ENCODE results near the gene DMD. TPM values are rescaled to one million over a fixed set of nuclear protein-coding genes. Genes with fewer than 3 reads are reported as not detected.
A peak's percentile ranks its signal among the peaks of the same experiment; 100 is the strongest.

DMD gene
- total RNA-seq, 1 experiment from 2014 or later = 19.3 TPM

GRCh38 chrX:32137525-32137924 is 1073.8 kb downstream of the DMD start:
- H3K27me3 Mint-ChIP-seq (ENCODE audit: insufficient read depth, unreplicated experiment) = peaks cover 20% of the 10 kb centered on the region
- ChIA-PET POLR2A (no interaction called here), CTCF (interaction anchor here (0.6 kb wide), 1 partner anchor 20 kb away, joined by 3 read pairs; no protein-coding TSS in a partner anchor)
- TF ChIP-seq CTCF (IDR thresholded peaks at IDR 0.05; ENCODE audit: unreplicated experiment) = no peak
- intact Hi-C loops (cut with micrococcal nuclease) = no loop called here
- H3K36me3 Mint-ChIP-seq (ENCODE audit: insufficient read depth, unreplicated experiment) = no peaks in the 10 kb centered on the region
- no peak overlapping the region for H3K27ac Mint-ChIP-seq (ENCODE audit: low read depth, unreplicated experiment)
- no peaks in the 10 kb centered on the region for H3K4me1 Mint-ChIP-seq (ENCODE audit: insufficient read depth, unreplicated experiment)
- no peaks in the 10 kb centered on the region for H3K9me3 Mint-ChIP-seq (ENCODE audit: unreplicated experiment)
- no peak overlapping the region for H3K4me3 Mint-ChIP-seq (ENCODE audit: unreplicated experiment)
- peak; percentile 34 for DNase-seq (ENCODE audit: unreplicated experiment)
- BruUV-seq (replicated peaks) = no TSS peak

DNA sequence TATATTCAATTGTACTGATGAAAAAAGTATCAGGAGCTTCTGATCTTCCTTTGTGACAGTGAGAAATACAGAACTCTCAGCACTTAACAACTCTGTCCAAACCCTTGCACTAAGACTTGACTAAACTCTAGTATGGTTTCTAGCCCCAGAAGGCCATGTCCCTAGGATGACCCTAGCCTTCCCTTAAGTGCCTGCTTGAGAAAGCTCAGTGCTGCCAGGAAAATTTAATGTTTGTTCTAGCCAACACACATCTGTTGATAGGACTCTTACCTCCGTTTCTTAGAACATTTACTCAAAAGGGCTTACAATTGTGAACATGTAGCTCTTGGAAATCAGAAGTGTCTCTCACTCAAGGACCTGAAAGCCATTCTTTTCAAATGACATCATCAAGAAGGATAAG is 1084.4 kb downstream of the DMD start:
- no peaks in the 10 kb centered on the region for H3K36me3 Mint-ChIP-seq (ENCODE audit: insufficient read depth, unreplicated experiment)
- no peak for TF ChIP-seq CTCF (IDR thresholded peaks at IDR 0.05; ENCODE audit: unreplicated experiment)
- H3K4me1 Mint-ChIP-seq (ENCODE audit: insufficient read depth, unreplicated experiment) = no peaks in the 10 kb centered on the region
- no peaks in the 10 kb centered on the region for H3K9me3 Mint-ChIP-seq (ENCODE audit: unreplicated experiment)
- no TSS peak for BruUV-seq (replicated peaks)
- no peak overlapping the region for H3K27ac Mint-ChIP-seq (ENCODE audit: low read depth, unreplicated experiment)
- no peak for DNase-seq (ENCODE audit: unreplicated experiment)
- CTCF ChIA-PET = interaction anchor here (0.8 to 1.2 kb wide), 2 partner anchors 74 to 1065 kb away, joined by 3 to 4 read pairs; no protein-coding TSS in a partner anchor
- H3K4me3 Mint-ChIP-seq (ENCODE audit: unreplicated experiment) = no peak overlapping the region
- POLR2A ChIA-PET = no interaction called here
- peaks cover 59% of the 10 kb centered on the region for H3K27me3 Mint-ChIP-seq (ENCODE audit: insufficient read depth, unreplicated experiment)
- intact Hi-C loops (cut with micrococcal nuclease) = no loop called here

DNA sequence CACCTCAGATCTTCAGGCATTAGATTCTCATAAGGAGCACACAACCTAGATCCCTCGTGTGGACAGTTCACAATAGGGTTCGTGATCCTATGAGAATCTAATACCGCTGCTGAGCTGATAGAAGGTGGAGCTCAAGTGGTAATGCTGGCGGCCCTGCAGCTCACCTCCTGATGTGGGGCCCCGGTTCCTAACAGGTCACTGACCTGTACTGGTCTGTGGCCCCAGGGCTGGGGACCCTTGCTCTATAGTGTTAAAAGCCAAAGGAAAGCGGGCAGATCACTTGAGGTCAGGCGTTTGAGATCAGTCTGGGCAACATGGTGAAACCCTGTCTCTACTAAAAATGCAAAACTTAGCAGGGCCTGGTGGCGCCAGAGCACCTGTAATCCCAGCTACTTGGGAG is 1092.5 kb downstream of the DMD start:
- intact Hi-C loops (cut with micrococcal nuclease) = no loop called here
- Mint-ChIP-seq H3K4me3 (ENCODE audit: unreplicated experiment) (no peak overlapping the region), H3K27me3 (ENCODE audit: insufficient read depth, unreplicated experiment) (peaks cover 46% of the 10 kb centered on the region), H3K9me3 (ENCODE audit: unreplicated experiment) (peaks cover 7% of the 10 kb centered on the region), H3K36me3 (ENCODE audit: insufficient read depth, unreplicated experiment) (no peaks in the 10 kb centered on the region), H3K27ac (ENCODE audit: low read depth, unreplicated experiment) (no peak overlapping the region), H3K4me1 (ENCODE audit: insufficient read depth, unreplicated experiment) (no peaks in the 10 kb centered on the region)
- no peak for DNase-seq (ENCODE audit: unreplicated experiment)
- CTCF ChIA-PET = no interaction called here
- POLR2A ChIA-PET = no interaction called here
- TF ChIP-seq CTCF (IDR thresholded peaks at IDR 0.05; ENCODE audit: unreplicated experiment) = no peak
- BruUV-seq (replicated peaks) = no TSS peak

- ChIA-PET CTCF (no interaction called here), POLR2A (no interaction called here)
- Mint-ChIP-seq H3K27me3 (ENCODE audit: insufficient read depth, unreplicated experiment) (peaks cover 31% of the 10 kb centered on the region), H3K9me3 (ENCODE audit: unreplicated experiment) (peaks cover 7% of the 10 kb centered on the region), H3K4me3 (ENCODE audit: unreplicated experiment) (no peak overlapping the region), H3K27ac (ENCODE audit: low read depth, unreplicated experiment) (no peak overlapping the region), H3K36me3 (ENCODE audit: insufficient read depth, unreplicated experiment) (no peaks in the 10 kb centered on the region), H3K4me1 (ENCODE audit: insufficient read depth, unreplicated experiment) (no peaks in the 10 kb centered on the region)
- BruUV-seq (replicated peaks) = no TSS peak
- intact Hi-C loops (cut with micrococcal nuclease) = no loop called here
- peak; percentile 2 for DNase-seq (ENCODE audit: unreplicated experiment)
- no peak for TF ChIP-seq CTCF (IDR thresholded peaks at IDR 0.05; ENCODE audit: unreplicated experiment)
Observed at GRCh38 chrX:32116047-32116446, 1095.3 kb downstream of the DMD start.

Data from MCF 10A (cell line).